PFSK-1 (cell line): ENCODE data around the gene CRYBA4.

Experiments used
- FOXP2 ChIP-seq: optimal IDR thresholded peaks from 2 replicates; pipeline ENCODE3; 2011; ENCODE audit warnings: borderline replicate concordance, control low read depth, inconsistent platforms; ENCODE audit not compliant: insufficient read depth; ENCODE audit errors: extremely low read length, extremely low read depth
- POLR2AphosphoS5 ChIP-seq: IDR thresholded peaks from 2 replicates; pipeline ENCODE4 v1.6.1; 2012; ENCODE audit warnings: low read depth, mild to moderate bottlenecking, control low read depth, low read length, moderate library complexity
- SIN3A ChIP-seq: IDR thresholded peaks from 2 replicates; pipeline ENCODE4 v1.6.1; 2012; ENCODE audit warnings: mild to moderate bottlenecking, low read length, moderate library complexity, borderline replicate concordance; ENCODE audit not compliant: insufficient read depth
- TAF1 ChIP-seq: IDR thresholded peaks from 2 replicates; pipeline ENCODE4 v1.6.1; 2012; ENCODE audit warnings: low read length, control low read depth, borderline replicate concordance; ENCODE audit not compliant: insufficient read depth
- TF ChIP-seq, protein P1 (sequence below), 2 experiments: IDR thresholded peaks; 2 replicates each; pipeline versions ENCODE4 v1.6.1 to v1.8.0; 2011 to 2012; ENCODE audit warnings: low read depth in 2 of 2, low read length in 2 of 2, control low read depth in 1 of 2, inconsistent platforms in 1 of 2, mild to moderate bottlenecking in 1 of 2, moderate library complexity in 1 of 2; ENCODE audit not compliant: insufficient read depth in 1 of 2

- TF ChIP-seq FOXP2 (no peak), POLR2AphosphoS5 (no peak), SIN3A (no peak), TAF1 (no peak)
- TF ChIP-seq, protein P1, sequence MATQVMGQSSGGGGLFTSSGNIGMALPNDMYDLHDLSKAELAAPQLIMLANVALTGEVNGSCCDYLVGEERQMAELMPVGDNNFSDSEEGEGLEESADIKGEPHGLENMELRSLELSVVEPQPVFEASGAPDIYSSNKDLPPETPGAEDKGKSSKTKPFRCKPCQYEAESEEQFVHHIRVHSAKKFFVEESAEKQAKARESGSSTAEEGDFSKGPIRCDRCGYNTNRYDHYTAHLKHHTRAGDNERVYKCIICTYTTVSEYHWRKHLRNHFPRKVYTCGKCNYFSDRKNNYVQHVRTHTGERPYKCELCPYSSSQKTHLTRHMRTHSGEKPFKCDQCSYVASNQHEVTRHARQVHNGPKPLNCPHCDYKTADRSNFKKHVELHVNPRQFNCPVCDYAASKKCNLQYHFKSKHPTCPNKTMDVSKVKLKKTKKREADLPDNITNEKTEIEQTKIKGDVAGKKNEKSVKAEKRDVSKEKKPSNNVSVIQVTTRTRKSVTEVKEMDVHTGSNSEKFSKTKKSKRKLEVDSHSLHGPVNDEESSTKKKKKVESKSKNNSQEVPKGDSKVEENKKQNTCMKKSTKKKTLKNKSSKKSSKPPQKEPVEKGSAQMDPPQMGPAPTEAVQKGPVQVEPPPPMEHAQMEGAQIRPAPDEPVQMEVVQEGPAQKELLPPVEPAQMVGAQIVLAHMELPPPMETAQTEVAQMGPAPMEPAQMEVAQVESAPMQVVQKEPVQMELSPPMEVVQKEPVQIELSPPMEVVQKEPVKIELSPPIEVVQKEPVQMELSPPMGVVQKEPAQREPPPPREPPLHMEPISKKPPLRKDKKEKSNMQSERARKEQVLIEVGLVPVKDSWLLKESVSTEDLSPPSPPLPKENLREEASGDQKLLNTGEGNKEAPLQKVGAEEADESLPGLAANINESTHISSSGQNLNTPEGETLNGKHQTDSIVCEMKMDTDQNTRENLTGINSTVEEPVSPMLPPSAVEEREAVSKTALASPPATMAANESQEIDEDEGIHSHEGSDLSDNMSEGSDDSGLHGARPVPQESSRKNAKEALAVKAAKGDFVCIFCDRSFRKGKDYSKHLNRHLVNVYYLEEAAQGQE (IDR thresholded peaks at IDR 0.05; ENCODE audit: insufficient read depth in 1 of 2, low read depth in 2 of 2, low read length in 2 of 2), result no peak
These were observed 52.7 kb downstream of the CRYBA4 start for GRCh38 chr22:26674211-26675190.
